GM06990 (cell line): ENCODE data around the gene ZCWPW1.

Source experiments
- DNase-seq: peaks from one replicate; pipeline ENCODE4 v3.0.0-alpha.2; 2011; ENCODE audit not compliant: insufficient read length; ENCODE audit errors: extremely low read depth
- H3K27me3 ChIP-seq: replicated peaks from 2 replicates; pipeline ENCODE4 v1.6.0; 2011; ENCODE audit warnings: low read length; ENCODE audit not compliant: control insufficient read depth, insufficient read depth
- H3K36me3 ChIP-seq: 2 replicates; pipeline ENCODE4 v1.5.1; 2011; ENCODE audit warnings: low read length; ENCODE audit not compliant: control insufficient read depth, insufficient read depth
- H3K4me3 ChIP-seq: replicated peaks from 2 replicates; pipeline ENCODE4 v1.5.1; 2011; ENCODE audit warnings: low read depth, mild to moderate bottlenecking, control low read depth, low read length
- CTCF ChIP-seq: IDR thresholded peaks from 2 replicates; pipeline ENCODE4 v1.5.1; 2011; ENCODE audit warnings: low read length, control low read depth, mild to moderate bottlenecking, inconsistent platforms; ENCODE audit not compliant: insufficient read depth, poor library complexity, severe bottlenecking

Gene ZCWPW1

GRCh38 chr7:100396421-100396982 lies 32.0 kb downstream of the ZCWPW1 start:
- no peaks in the 10 kb centered on the region for H3K27me3 ChIP-seq
- H3K36me3 ChIP-seq, result no peaks in the 10 kb centered on the region
- no peak overlapping the region for H3K4me3 ChIP-seq
- DNase-seq, result peak; percentile 86
- TF ChIP-seq CTCF, result no peak

GRCh38 chr7:100394077-100394476 lies 34.4 kb downstream of the ZCWPW1 start:
- TF ChIP-seq CTCF, result no peak
- no peaks in the 10 kb centered on the region for H3K27me3 ChIP-seq

GRCh38 chr7:100393233-100393905 lies 35.1 kb downstream of the ZCWPW1 start:
- Histone ChIP-seq H3K4me3 (no peak overlapping the region), H3K36me3 (no peaks in the 10 kb centered on the region; the same call in 1 of the 2 replicates), H3K27me3 (no peaks in the 10 kb centered on the region)
- TF ChIP-seq CTCF, result no peak
- DNase-seq, result no peak

More at GRCh38 chr7:100394077-100394476, 34.4 kb downstream of the ZCWPW1 start:
- Histone ChIP-seq H3K36me3 (no peaks in the 10 kb centered on the region; the same call in 1 of the 2 replicates), H3K4me3 (no peak overlapping the region)
- no peak for DNase-seq

GRCh38 chr7:100390286-100391009 lies 38.1 kb downstream of the ZCWPW1 start:
- Histone ChIP-seq H3K36me3 (no peaks in the 10 kb centered on the region; the same call in 1 of the 2 replicates), H3K27me3 (no peaks in the 10 kb centered on the region), H3K4me3 (no peak overlapping the region)
- TF ChIP-seq CTCF, result no peak
- no peak for DNase-seq

GRCh38 chr7:100389437-100390088 lies 38.9 kb downstream of the ZCWPW1 start:
- no peaks in the 10 kb centered on the region for H3K27me3 ChIP-seq
- no peak overlapping the region for H3K4me3 ChIP-seq
- DNase-seq, result no peak
- no peaks in the 10 kb centered on the region; the same call in 1 of the 2 replicates for H3K36me3 ChIP-seq
- no peak for TF ChIP-seq CTCF
